GM23338 (cell line): ENCODE results near the gene SPNS3. TPM values are rescaled to one million over a fixed set of nuclear protein-coding genes. Genes with fewer than 3 reads are reported as not detected.

Experiments
- ATAC-seq: fragments of 200-7000 bp; cut with Tn5 transposase; 3 replicates; pipeline ENCODE4 v1.9.1; 2020
- DNase-seq: peaks from one replicate; pipeline ENCODE4 v3.0.0-alpha.2; 2015; ENCODE audit warnings: low spot score
- H2AFZ ChIP-seq: fragments of 200-600 bp; sonication (generic); 2 replicates; pipeline ENCODE4 v1.8.0; 2016; ENCODE audit warnings: antibody characterized with exemption, mild to moderate bottlenecking, moderate library complexity
- H3F3A ChIP-seq: fragments of 200-600 bp; sonication (generic); replicated peaks from 2 replicates; pipeline ENCODE4 v1.8.0; 2017; ENCODE audit warnings: antibody characterized with exemption, mixed run types, low read depth
- H3K27ac ChIP-seq: fragments of 200-600 bp; sonication (generic); 2 replicates; pipeline ENCODE4 v1.6.1; 2016; ENCODE audit warnings: low read depth
- H3K27me3 ChIP-seq: fragments of 200-600 bp; sonication (generic); 2 replicates; pipeline ENCODE4 v1.8.0; 2016; ENCODE audit warnings: mild to moderate bottlenecking, mixed run types, moderate library complexity; ENCODE audit not compliant: insufficient read depth
- H3K36me3 ChIP-seq: fragments of 200-600 bp; sonication (generic); 2 replicates; pipeline ENCODE4 v1.8.0; 2016; ENCODE audit warnings: mild to moderate bottlenecking; ENCODE audit not compliant: insufficient read depth
- H3K4me1 ChIP-seq: fragments of 200-600 bp; sonication (generic); 2 replicates; pipeline ENCODE4 v1.8.0; 2016; ENCODE audit warnings: mild to moderate bottlenecking, moderate library complexity; ENCODE audit not compliant: insufficient read depth
- H3K4me2 ChIP-seq: fragments of 200-600 bp; sonication (generic); 2 replicates; pipeline ENCODE4 v1.7.1; 2017; ENCODE audit warnings: mixed run types
- H3K4me3 ChIP-seq: fragments of 200-600 bp; sonication (generic); 2 replicates; pipeline ENCODE4 v1.6.1; 2016; ENCODE audit warnings: mixed run types
- H3K79me2 ChIP-seq: fragments of 200-600 bp; sonication (generic); replicated peaks from 2 replicates; pipeline ENCODE4 v1.8.0; 2017; ENCODE audit warnings: mild to moderate bottlenecking; ENCODE audit not compliant: insufficient read depth
- H3K9me2 ChIP-seq: fragments of 200-600 bp; sonication (generic); 2 replicates; pipeline ENCODE4 v1.8.0; 2017; ENCODE audit not compliant: insufficient read depth
- H4K20me1 ChIP-seq: fragments of 200-600 bp; sonication (generic); replicated peaks from 2 replicates; pipeline ENCODE4 v1.8.0; 2017; ENCODE audit warnings: mild to moderate bottlenecking; ENCODE audit not compliant: insufficient read depth
- H3K27ac Mint-ChIP-seq: 2 replicates; pipeline ENCODE4 v1.8.0; 2020; ENCODE audit warnings: inconsistent platforms, mild to moderate bottlenecking, moderate library complexity, mixed read lengths
- H3K27me3 Mint-ChIP-seq: 3 replicates; pipeline ENCODE4 v1.8.0; 2022; ENCODE audit warnings: low read depth, mild to moderate bottlenecking, moderate library complexity, mixed read lengths, inconsistent platforms; ENCODE audit not compliant: insufficient read depth, poor library complexity
- H3K36me3 Mint-ChIP-seq: 3 replicates; pipeline ENCODE4 v1.8.0; 2021; ENCODE audit warnings: low read depth, mild to moderate bottlenecking, inconsistent platforms, moderate library complexity, mixed read lengths
- H3K4me1 Mint-ChIP-seq: 3 replicates; pipeline ENCODE4 v1.8.0; 2020; ENCODE audit warnings: mild to moderate bottlenecking, inconsistent platforms, mixed read lengths
- H3K4me3 Mint-ChIP-seq: 3 replicates; pipeline ENCODE4 v1.8.0; 2021; ENCODE audit warnings: moderate library complexity, mild to moderate bottlenecking, inconsistent platforms, mixed read lengths
- H3K9me3 Mint-ChIP-seq: 3 replicates; pipeline ENCODE4 v1.8.0; 2020; ENCODE audit warnings: moderate library complexity, mild to moderate bottlenecking, inconsistent platforms, mixed read lengths
- CREB1 ChIP-seq: fragments of 250-450 bp; sonication (Bioruptor Pico); IDR thresholded peaks from 2 replicates; pipeline ENCODE4 v1.5.0; 2020; ENCODE audit warnings: low read depth, mild to moderate bottlenecking, moderate library complexity
- CTCF ChIP-seq, 2 experiments: fragments of 200-600 bp in 1 of 2; sonication (generic) in 1 of 2; conservative IDR thresholded peaks; 2 replicates each; pipeline versions ENCODE4 v1.5.1 to v1.6.1; 2016 to 2017; ENCODE audit warnings: antibody characterized with exemption in 2 of 2, low read depth in 2 of 2, mild to moderate bottlenecking in 2 of 2, moderate library complexity in 1 of 2
- ETS1 ChIP-seq: IDR thresholded peaks from 2 replicates; pipeline ENCODE4 v1.6.1; 2016; ENCODE audit warnings: antibody characterized with exemption
- EZH2 ChIP-seq: fragments of 200-600 bp; sonication (generic); IDR thresholded peaks from one replicate; pipeline ENCODE4 v1.8.0; 2017; ENCODE audit warnings: antibody characterized with exemption, mild to moderate bottlenecking, low read depth; ENCODE audit not compliant: unreplicated experiment
- EZH2phosphoT487 ChIP-seq: fragments of 200-600 bp; sonication (generic); IDR thresholded peaks from one replicate; pipeline ENCODE4 v1.8.1; 2018; ENCODE audit warnings: antibody characterized with exemption; ENCODE audit not compliant: unreplicated experiment
- JUNB ChIP-seq: IDR thresholded peaks from one replicate; pipeline ENCODE4 v1.6.1; 2016; ENCODE audit warnings: antibody characterized with exemption; ENCODE audit not compliant: unreplicated experiment
- NANOG ChIP-seq: IDR thresholded peaks from 2 replicates; pipeline ENCODE4 v1.6.1; 2016; ENCODE audit warnings: antibody characterized with exemption, borderline replicate concordance
- POLR2AphosphoS5 ChIP-seq: IDR thresholded peaks from 2 replicates; pipeline ENCODE4 v1.6.1; 2016; ENCODE audit warnings: antibody characterized with exemption, low read depth
- REST ChIP-seq: IDR thresholded peaks from one replicate; pipeline ENCODE4 v1.6.1; 2018; ENCODE audit warnings: antibody characterized with exemption; ENCODE audit not compliant: unreplicated experiment
- STAT1 ChIP-seq: IDR thresholded peaks from one replicate; pipeline ENCODE4 v1.6.1; 2016; ENCODE audit warnings: antibody characterized with exemption; ENCODE audit not compliant: unreplicated experiment
- ZNF114 ChIP-seq: fragments of 250-450 bp; sonication (Bioruptor Pico); IDR thresholded peaks from 2 replicates; pipeline ENCODE4 v1.5.0; 2020; ENCODE audit warnings: mild to moderate bottlenecking, moderate library complexity
- ZNF331 ChIP-seq: fragments of 250-450 bp; sonication (Bioruptor Pico); IDR thresholded peaks from 2 replicates; pipeline ENCODE4 v1.5.0; 2020; ENCODE audit warnings: low read depth, mild to moderate bottlenecking, moderate library complexity
- ZNF462 ChIP-seq: fragments of 250-450 bp; sonication (Bioruptor Pico); IDR thresholded peaks from 2 replicates; pipeline ENCODE4 v1.5.0; 2020; ENCODE audit warnings: mild to moderate bottlenecking, moderate library complexity
- polyA plus RNA-seq: library from polyadenylated mRNA; unstranded; fragments of >200 nt; fragmentation: Nextera tagmentation; extraction: Ambion mirVana; gene quantifications from 2 replicates; pipeline ENCODE4 v1.2.1, GENCODE V29; 2016
- total RNA-seq: library from RNA; depleted of rRNA; stranded (reverse); fragments of >200 nt; shearing (Covaris generic); gene quantifications from 2 replicates; pipeline ENCODE4 v1.2.3, GENCODE V29; 2014

The SPNS3 gene
- total and polyA plus RNA-seq, 2 experiments from 2014 or later, result not detected

- Mint-ChIP-seq H3K4me3 (no peak overlapping the region), H3K27ac (no peak overlapping the region), H3K27me3 (peaks cover 11% of the 10 kb centered on the region), H3K9me3 (no peaks in the 10 kb centered on the region; the same call in 2 of the 3 replicates), H3K36me3 (no peaks in the 10 kb centered on the region), H3K4me1 (peaks cover 11% of the 10 kb centered on the region)
- Histone ChIP-seq H3K4me1 (no peaks in the 10 kb centered on the region), H3K27ac (no peak overlapping the region), H3K27me3 (no peaks in the 10 kb centered on the region), H3K36me3 (no peaks in the 10 kb centered on the region), H3F3A (peaks cover 7% of the 10 kb centered on the region; the same call in 1 of the 2 replicates), H3K4me3 (no peak overlapping the region), H4K20me1 (no peaks in the 10 kb centered on the region; the same call in none of the 2 replicates), H3K4me2 (no peak overlapping the region), H3K9me2 (no peaks in the 10 kb centered on the region), H3K79me2 (no peaks in the 10 kb centered on the region), H2AFZ (no peak overlapping the region)
- no peak for DNase-seq
- TF ChIP-seq ZNF114 (CRISPR knock-in tag) (no peak), NANOG (no peak), ZNF331 (CRISPR knock-in tag) (no peak), ZNF462 (CRISPR knock-in tag) (no peak), POLR2AphosphoS5 (no peak), REST (no peak), ETS1 (no peak), EZH2phosphoT487 (no peak), JUNB (no peak), EZH2 (no peak), CTCF (conservative IDR thresholded peaks at IDR 0.05; ENCODE audit: low read depth in 2 of 2) (no peak), STAT1 (no peak), CREB1 (CRISPR knock-in tag) (no peak)
- no peak for ATAC-seq
Observed at GRCh38 chr17:4490637-4491061, 56.9 kb downstream of the SPNS3 start.
